HUES48 (cell line): ENCODE measurements around the gene YAF2.
A peak's percentile ranks its signal among the peaks of the same experiment; 100 is the strongest.

ENCODE experiments used
- H3K27ac ChIP-seq: one replicate; pipeline ENCODE4 v1.7.0; 2013; ENCODE audit warnings: low read depth, low read length, inconsistent platforms
- H3K27me3 ChIP-seq: 2 replicates; pipeline ENCODE4 v1.6.1; 2013; ENCODE audit warnings: mild to moderate bottlenecking, low read length; ENCODE audit not compliant: control insufficient read depth, insufficient read depth
- H3K36me3 ChIP-seq: 2 replicates; pipeline ENCODE4 v1.6.1; 2013; ENCODE audit warnings: low read length; ENCODE audit not compliant: control insufficient read depth, insufficient read depth
- H3K4me1 ChIP-seq: 2 replicates; pipeline ENCODE4 v1.6.1; 2013; ENCODE audit warnings: mild to moderate bottlenecking, low read length; ENCODE audit not compliant: control insufficient read depth, insufficient read depth
- H3K4me3 ChIP-seq: 2 replicates; pipeline ENCODE4 v1.5.1; 2013; ENCODE audit warnings: mild to moderate bottlenecking, low read depth, low read length
- H3K9ac ChIP-seq: 2 replicates; pipeline ENCODE4 v1.6.1; 2013; ENCODE audit warnings: mild to moderate bottlenecking, low read depth, low read length, moderate library complexity
- H3K9me3 ChIP-seq: 2 replicates; pipeline ENCODE4 v1.6.1; 2013; ENCODE audit warnings: low read length; ENCODE audit not compliant: control insufficient read depth, insufficient read depth

The YAF2 gene

GRCh38 chr12:42238240-42239140, at the start of gene YAF2:
Gene YAF2, minus strand, starts transcription at chr12:42238248. Its CDS starts 68 bp downstream, at chr12:42238180.
- Histone ChIP-seq H3K9ac (no peak within 1 kb of the TSS), H3K4me3 (peak within 1 kb of the TSS; percentile 66), H3K4me1 (peaks cover 18% of the 10 kb centered on the region), H3K27ac (peak within 1 kb of the TSS; percentile 67), H3K9me3 (no peaks in the 10 kb centered on the region), H3K27me3 (peaks cover 88% of the 10 kb centered on the region), H3K36me3 (no peaks in the 10 kb centered on the region)

- Histone ChIP-seq H3K27ac (no peak overlapping the region), H3K36me3 (no peaks in the 10 kb centered on the region), H3K9me3 (no peaks in the 10 kb centered on the region), H3K4me1 (no peaks in the 10 kb centered on the region), H3K9ac (no peak overlapping the region), H3K4me3 (no peak overlapping the region), H3K27me3 (no peaks in the 10 kb centered on the region)
Observed at GRCh38 chr12:42286741-42287140, 48.7 kb upstream of the YAF2 start.

GRCh38 chr12:42285431-42285830, 47.4 kb upstream of the YAF2 start:
- Histone ChIP-seq H3K4me3 (no peak overlapping the region), H3K27ac (no peak overlapping the region), H3K9me3 (no peaks in the 10 kb centered on the region), H3K9ac (no peak overlapping the region), H3K27me3 (no peaks in the 10 kb centered on the region), H3K36me3 (no peaks in the 10 kb centered on the region), H3K4me1 (no peaks in the 10 kb centered on the region)

DNA sequence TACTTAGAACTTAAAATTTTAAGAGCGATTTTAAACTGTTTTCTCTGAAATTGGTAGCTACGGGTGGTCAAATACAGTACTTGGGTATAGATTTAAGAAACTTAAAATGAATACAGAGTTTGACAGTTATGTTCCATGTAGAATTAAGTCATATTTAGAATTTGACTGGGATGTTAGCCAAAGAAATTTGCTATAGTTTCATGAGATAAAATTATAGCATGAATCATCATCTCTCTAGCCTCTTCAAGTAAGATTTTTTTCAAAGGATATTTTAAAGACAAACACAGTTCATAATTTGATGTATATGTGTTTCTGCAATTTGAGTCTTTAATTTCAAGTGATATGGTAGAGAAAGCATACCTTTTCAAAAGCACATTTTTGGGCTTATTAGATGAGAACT, 46.8 kb upstream of the YAF2 start:
- H3K9ac ChIP-seq: no peak overlapping the region
- H3K27ac ChIP-seq: no peak overlapping the region
- H3K4me1 ChIP-seq: no peaks in the 10 kb centered on the region
- no peaks in the 10 kb centered on the region for H3K36me3 ChIP-seq
- H3K9me3 ChIP-seq: no peaks in the 10 kb centered on the region
- no peak overlapping the region for H3K4me3 ChIP-seq
- no peaks in the 10 kb centered on the region for H3K27me3 ChIP-seq

DNA sequence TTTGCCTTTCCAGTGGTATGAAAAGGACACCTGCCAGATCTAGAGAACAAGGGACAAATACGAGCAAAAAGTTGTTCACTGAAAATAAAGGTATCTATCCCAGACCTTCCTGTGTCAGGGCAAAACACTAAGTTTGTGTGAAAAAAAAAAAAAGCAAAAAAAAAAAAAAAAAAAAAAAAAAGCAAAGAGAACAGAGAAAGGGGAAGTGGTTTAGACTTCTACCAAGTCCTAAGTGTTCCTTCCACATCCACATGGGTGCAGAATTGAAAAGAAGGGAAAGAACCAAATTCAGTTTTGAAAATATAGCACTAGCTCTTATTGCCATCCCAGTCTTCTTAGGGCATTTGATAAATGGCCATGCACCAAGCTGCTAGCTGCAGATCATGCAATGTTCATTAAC, 46.1 kb upstream of the YAF2 start:
- Histone ChIP-seq H3K4me3 (no peak overlapping the region), H3K36me3 (no peaks in the 10 kb centered on the region), H3K9me3 (no peaks in the 10 kb centered on the region), H3K4me1 (no peaks in the 10 kb centered on the region), H3K27ac (no peak overlapping the region), H3K27me3 (no peaks in the 10 kb centered on the region), H3K9ac (no peak overlapping the region)

DNA sequence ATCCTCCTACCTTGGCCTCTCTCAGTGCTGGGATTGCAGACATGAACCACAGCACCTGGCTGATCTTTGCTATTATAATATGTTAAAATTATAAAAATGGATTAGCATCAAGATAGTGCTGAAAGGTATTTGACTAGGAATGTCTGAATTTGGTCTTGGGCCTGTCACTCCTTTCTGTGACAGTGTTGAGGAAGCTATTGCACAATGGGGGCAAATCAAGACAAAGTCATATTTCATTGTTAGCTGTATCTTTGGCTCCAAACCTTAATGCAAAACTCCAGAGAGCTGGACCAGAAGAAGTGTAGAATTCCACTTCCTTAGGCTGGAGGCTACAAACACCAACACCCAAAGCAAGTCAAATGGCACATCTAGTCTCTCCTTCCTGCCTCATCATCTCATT, 45.7 kb upstream of the YAF2 start:
- Histone ChIP-seq H3K27ac (no peak overlapping the region), H3K4me3 (no peak overlapping the region), H3K9ac (no peak overlapping the region), H3K4me1 (no peaks in the 10 kb centered on the region), H3K36me3 (no peaks in the 10 kb centered on the region), H3K9me3 (no peaks in the 10 kb centered on the region), H3K27me3 (no peaks in the 10 kb centered on the region)

DNA sequence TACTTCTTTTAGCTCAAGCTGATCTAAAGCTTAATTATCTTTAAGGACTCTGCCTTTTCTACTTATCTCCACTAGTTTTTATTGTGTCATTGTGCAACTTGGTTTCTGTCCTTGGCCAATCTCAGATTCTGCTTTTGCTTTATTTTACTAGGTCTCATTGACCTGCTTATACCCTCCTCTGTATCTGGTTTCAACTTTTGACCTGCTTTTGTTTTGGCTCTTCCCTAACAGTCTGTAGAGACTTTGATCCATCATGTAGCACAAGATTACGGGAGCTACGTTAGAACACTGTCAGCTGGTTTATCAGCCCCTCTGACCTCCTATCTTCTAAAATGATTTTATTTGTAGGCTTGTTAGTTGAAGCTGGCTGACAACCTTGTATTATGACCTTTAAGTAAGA, 44.2 kb upstream of the YAF2 start:
- Histone ChIP-seq H3K36me3 (no peaks in the 10 kb centered on the region), H3K27me3 (no peaks in the 10 kb centered on the region), H3K9ac (no peak overlapping the region), H3K27ac (no peak overlapping the region), H3K4me1 (no peaks in the 10 kb centered on the region), H3K9me3 (no peaks in the 10 kb centered on the region), H3K4me3 (no peak overlapping the region)

DNA sequence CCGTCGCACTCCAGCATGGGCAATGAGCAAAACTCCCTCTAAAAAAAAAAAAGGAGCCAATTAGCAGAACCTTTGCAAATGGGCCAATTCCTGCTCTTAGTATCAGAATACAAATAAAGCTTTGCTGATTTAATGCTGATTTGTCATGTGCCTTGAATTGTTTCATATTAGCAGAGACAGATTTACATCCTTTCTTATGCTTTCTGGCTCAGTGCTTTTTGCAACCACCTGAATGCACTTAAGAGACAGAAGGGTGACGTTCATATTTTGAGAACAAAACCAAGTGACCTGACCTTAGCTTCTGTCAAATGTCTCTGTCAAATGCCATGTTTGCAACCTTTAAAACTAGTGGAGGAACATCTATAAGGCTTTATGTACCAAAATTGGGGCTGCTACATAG, 43.8 kb upstream of the YAF2 start:
- Histone ChIP-seq H3K36me3 (no peaks in the 10 kb centered on the region), H3K27ac (no peak overlapping the region), H3K4me1 (no peaks in the 10 kb centered on the region), H3K9ac (no peak overlapping the region), H3K4me3 (no peak overlapping the region), H3K9me3 (no peaks in the 10 kb centered on the region), H3K27me3 (no peaks in the 10 kb centered on the region)

DNA sequence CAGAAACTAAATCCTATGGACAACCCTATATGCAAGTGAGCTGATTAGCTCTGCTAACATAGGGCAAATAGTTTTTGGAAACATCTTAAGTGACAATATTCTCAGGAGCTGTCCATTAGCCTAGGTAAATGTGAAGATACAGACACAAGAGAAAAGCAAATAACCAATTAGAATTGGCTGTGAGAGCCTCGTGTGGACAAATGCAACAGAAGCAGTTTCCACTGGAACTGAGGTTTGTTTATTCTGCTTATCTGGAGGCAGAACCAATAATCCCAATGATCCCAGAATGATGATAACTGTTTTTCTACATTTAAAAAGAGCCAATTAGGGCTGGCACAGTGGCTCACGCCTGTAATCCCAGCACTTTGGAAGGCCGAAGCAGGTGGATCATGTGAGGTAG, 43.2 kb upstream of the YAF2 start:
- no peak overlapping the region for H3K27ac ChIP-seq
- H3K4me1 ChIP-seq: no peaks in the 10 kb centered on the region
- no peaks in the 10 kb centered on the region for H3K9me3 ChIP-seq
- H3K27me3 ChIP-seq: no peaks in the 10 kb centered on the region
- H3K4me3 ChIP-seq: no peak overlapping the region
- H3K9ac ChIP-seq: no peak overlapping the region
- no peaks in the 10 kb centered on the region for H3K36me3 ChIP-seq

DNA sequence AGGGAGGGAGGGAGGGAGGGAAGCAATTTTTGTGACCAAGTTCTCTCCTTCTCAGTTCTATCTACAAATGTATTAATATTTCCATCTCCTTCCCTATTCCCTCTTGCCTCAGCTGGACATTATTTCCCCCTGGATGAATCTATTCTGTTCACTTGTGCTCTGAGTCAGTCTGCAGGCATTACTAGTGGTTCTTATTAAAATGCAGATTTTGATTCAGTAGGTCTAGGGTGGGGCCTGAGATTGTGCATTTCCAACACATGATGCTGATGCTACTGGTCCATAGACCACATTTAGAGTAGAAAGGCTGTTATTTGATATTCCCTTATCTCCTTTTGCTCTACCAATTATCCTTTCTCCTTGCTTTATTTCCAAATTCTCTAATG, 40.1 kb upstream of the YAF2 start:
- H3K9me3 ChIP-seq: no peaks in the 10 kb centered on the region
- no peak overlapping the region for H3K4me3 ChIP-seq

DNA sequence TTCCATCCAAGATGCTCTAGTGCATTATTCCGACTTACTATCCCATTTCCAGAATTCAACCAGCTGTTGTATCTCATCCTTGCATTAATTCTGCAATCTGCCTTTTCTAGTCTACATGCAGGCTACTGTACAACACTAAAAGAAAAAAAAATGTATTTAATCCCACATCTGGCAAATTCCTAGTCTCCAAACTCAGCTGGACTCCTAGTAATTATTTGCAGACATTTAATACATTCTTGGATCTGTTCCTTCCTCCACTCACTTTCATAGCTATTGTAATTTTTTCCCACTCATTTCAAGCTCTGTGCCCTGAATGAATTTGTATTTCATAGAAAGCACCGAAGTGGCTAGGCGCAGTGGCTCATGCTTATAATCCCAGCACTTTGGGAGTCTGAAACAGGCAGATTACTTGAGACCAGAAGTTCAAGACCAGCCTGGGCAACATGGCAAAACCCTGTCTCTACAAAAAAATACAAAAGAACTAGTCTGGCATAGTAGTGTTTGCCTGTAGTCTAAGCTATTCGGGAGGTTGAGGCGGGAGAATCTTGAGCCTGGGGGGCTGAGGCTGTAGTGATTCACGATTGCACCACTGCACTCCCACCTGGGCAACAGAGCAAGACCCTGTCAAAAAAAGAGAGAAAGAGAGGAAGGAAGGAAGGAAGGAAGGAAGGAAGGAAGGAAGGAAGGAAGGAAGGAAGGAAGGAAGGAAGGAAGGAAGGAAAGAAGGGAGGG, 39.5 kb upstream of the YAF2 start:
- no peak overlapping the region for H3K9ac ChIP-seq
- H3K27me3 ChIP-seq: no peaks in the 10 kb centered on the region
- no peak overlapping the region for H3K4me3 ChIP-seq
- no peaks in the 10 kb centered on the region for H3K4me1 ChIP-seq
- no peaks in the 10 kb centered on the region for H3K36me3 ChIP-seq
- no peaks in the 10 kb centered on the region for H3K9me3 ChIP-seq
- H3K27ac ChIP-seq: no peak overlapping the region

More for the DNA sequence above, 40.1 kb upstream of the YAF2 start:
- Histone ChIP-seq H3K27me3 (no peaks in the 10 kb centered on the region), H3K9ac (no peak overlapping the region), H3K36me3 (no peaks in the 10 kb centered on the region), H3K27ac (no peak overlapping the region), H3K4me1 (no peaks in the 10 kb centered on the region)
